ENCODE results near the gene MSANTD1.

GRCh38 chr4:3221184-3221494, 27.8 kb upstream of the MSANTD1 start:
- TF ChIP-seq FOSL2 (IDR thresholded peaks at IDR 0.05; ENCODE audit: borderline replicate concordance, low read depth) (no peak), MAX (IDR thresholded peaks at IDR 0.05; ENCODE audit: low read depth) (no peak), CTCF (IDR thresholded peaks at IDR 0.05) (no peak), FOXJ3 (CRISPR knock-in tag; IDR thresholded peaks at IDR 0.05) (no peak), GABPA (IDR thresholded peaks at IDR 0.05; ENCODE audit: low read depth) (no peak), NFIC (IDR thresholded peaks at IDR 0.05; ENCODE audit: borderline replicate concordance) (no peak), RXRA (IDR thresholded peaks at IDR 0.05; ENCODE audit: borderline replicate concordance, low read depth) (no peak), RAD21 (IDR thresholded peaks at IDR 0.05; ENCODE audit: low read length) (no peak)
